Dermis microvascular lymphatic vessel endothelial cell (primary cell): ENCODE measurements around the gene DPYSL3. TPM values are rescaled to one million over a fixed set of nuclear protein-coding genes. Genes with fewer than 3 reads are reported as not detected.

Experiments used
- DNase-seq, 2 donors: peaks; one replicate each; pipeline versions ENCODE4 v3.0.0 to v3.0.0-alpha.2; 2010; ENCODE audit warnings: low read depth in 2 of 2
- total RNA-seq: library from RNA; depleted of rRNA; stranded (reverse); fragments of >200 nt; gene quantifications from 2 replicates; pipeline ENCODE4 v1.2.1, GENCODE V29; 2014

The DPYSL3 gene
- total RNA-seq, 1 donor from 2014 or later: 20.2 TPM

DNA sequence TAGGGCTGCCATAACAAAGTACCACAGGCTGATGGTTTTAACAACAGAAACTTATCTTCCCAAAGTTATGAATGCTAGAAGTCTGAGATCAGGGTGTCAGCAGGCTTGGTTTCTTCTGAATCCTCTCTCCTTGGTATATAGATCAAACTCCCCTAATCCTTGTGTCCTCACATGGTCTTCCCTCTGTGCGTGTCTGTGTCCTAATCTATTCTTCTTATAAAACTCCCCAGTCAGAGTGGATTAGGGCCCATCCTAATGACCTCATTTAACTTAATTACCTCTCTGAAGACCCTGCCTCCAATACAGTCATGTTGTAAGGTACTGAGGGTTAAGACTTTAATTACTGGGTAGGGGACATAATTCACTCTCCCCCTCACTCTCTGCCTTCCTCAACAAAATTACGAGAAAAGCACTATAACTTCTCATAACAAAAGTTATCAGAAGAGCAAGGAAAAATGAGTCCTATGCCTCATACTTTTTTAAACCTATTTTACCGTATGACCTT is 68.6 kb downstream of the DPYSL3 start:
- DNase-seq: no peak

DNA sequence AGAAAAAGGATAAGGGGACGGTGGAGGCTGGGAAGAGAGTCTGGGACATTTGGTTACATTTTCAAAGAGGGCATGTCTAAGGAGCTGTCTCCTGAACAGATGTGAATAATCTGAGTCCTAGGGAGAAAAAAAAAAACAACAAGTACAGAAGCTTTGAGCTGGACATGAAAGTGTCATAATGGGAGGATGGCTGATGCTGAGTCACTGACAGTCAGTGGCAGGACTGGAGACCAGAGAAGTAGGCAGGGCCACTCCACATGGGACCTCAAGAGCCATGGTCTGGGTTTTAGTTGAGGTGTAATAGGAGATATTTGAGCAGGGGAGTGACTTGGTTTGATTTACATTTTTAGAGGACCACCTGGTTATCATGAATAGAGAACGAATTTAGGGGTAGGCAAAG is 70.6 kb downstream of the DPYSL3 start:
- no peak for DNase-seq

GRCh38 chr5:147437161-147437596 is 72.7 kb downstream of the DPYSL3 start:
- DNase-seq: no peak

- DNase-seq: no peak
Observed at GRCh38 chr5:147436596-147436995, 73.3 kb downstream of the DPYSL3 start.

GRCh38 chr5:147434049-147434448 is 75.8 kb downstream of the DPYSL3 start:
- DNase-seq: no peak

- DNase-seq: no peak
Observed at GRCh38 chr5:147432323-147432722, 77.5 kb downstream of the DPYSL3 start.

DNA sequence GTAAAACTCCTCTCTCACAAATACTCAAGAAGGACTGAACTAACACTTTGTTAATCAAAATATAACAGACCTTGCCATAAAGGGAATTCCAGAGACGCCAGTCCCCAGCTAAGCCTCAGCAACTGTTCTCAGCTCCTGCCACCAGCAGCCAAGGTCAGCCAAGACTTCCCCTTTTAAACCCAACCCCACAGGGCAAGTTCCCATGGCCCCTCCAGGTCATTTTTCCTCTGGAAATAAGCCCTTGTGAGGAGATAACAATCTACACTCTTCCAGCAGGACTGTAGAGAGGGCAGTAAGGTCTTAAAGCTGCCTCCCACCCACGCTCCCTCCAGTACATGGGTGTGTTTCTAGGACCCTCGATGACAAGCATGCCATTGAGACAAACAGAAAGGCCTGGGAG is 78.3 kb downstream of the DPYSL3 start:
- no peak for DNase-seq

GRCh38 chr5:147430628-147431027 is 79.2 kb downstream of the DPYSL3 start:
- no peak for DNase-seq

- DNase-seq: no peak
Observed at GRCh38 chr5:147427521-147428401, 82.1 kb downstream of the DPYSL3 start.

GRCh38 chr5:147426640-147427327 is 83.1 kb downstream of the DPYSL3 start:
- no peak for DNase-seq

- DNase-seq: no peak
Observed at GRCh38 chr5:147418613-147419012, 91.3 kb downstream of the DPYSL3 start.

DNA sequence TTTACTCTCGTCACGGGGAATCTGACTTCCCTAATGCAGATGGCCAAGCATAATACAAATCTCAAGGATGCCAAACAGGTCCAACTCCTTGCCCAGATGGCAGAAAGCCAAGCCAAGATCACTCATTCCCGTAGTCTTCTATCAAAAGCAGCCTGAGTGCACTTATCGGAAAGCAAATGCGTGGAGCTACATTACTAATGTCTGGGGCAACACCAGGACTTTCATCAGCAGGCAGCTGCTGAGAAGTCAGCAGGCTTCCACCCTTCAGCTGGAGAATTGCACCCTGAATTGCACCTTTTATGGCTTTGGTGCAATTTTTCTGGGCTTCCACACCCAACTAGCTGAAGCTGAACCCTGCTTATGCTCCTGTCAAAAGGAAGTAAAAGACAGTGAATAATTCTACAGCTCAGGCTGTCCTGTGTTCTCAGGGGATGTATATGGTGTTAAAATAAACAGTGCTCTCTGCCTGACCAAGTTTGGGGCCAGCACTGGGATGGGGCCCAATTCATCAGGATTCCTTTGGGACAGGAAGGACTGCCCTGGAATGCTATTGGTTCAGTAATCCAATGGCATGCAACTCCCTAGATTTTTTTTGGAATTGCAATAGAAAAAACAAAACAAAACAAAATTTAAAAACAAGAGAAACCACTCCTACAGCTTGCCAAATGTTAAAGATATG is 92.6 kb downstream of the DPYSL3 start:
- peak in 1 of 2 donors; percentile 25 for DNase-seq

DNA sequence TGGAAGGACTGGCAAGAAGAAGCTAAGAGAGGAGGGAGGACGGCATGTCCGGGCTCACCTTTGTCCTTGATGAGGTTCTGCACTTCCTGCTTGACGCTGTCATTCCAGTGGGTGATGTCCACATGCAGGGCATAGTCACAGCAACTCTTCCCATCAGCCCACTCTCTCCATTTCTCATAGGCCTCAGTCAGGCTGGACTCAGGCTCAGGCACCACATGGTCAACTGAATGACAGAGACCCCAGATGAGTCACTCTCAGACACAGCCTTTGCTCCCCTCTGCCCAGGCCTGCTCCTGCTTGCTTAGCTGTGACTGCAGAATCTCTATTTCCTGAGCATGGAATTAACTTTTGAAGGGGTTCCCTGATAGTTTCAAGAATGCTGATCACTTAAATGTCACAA is 94.2 kb downstream of the DPYSL3 start:
- no peak for DNase-seq

GRCh38 chr5:147413266-147413665 is 96.6 kb downstream of the DPYSL3 start:
- DNase-seq: no peak

DNA sequence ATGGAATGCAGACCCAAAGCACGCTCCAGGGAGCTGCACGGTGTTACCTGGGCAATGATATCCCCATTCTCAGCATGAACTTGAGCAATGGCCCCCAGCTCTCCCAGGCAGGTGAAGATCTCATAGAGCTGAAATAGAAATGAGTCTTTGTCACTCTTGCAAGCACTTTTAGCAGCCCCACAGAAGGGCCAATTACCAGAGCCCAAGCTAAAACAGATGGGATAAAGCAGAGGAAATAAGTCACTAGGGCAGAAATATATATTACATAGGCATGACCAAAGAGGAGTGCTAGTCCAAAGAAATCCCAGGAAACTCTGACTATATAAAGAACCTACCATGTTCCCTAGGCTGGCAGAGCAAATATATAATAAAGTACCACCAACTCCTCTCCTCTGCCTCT is 97.3 kb downstream of the DPYSL3 start:
- DNase-seq: no peak

- no peak for DNase-seq
Observed at GRCh38 chr5:147411359-147412319, 98.2 kb downstream of the DPYSL3 start.

- DNase-seq: no peak
Observed at GRCh38 chr5:147410496-147411358, 99.1 kb downstream of the DPYSL3 start.

GRCh38 chr5:147408980-147409379 is 100.9 kb downstream of the DPYSL3 start:
- no peak for DNase-seq

- DNase-seq: no peak
Observed at GRCh38 chr5:147407094-147407681, 102.7 kb downstream of the DPYSL3 start.
